Islet precursor cell (in vitro differentiated cells): ENCODE data around the gene SMC3.
A peak's percentile ranks its signal among the peaks of the same experiment; 100 is the strongest.
"Not testable (repeated sequence)": the region's sequence is repeated elsewhere in the genome, so short reads cannot be mapped to it uniquely, and the experiment has no call there.

ENCODE experiments used
- DNase-seq: peaks from one replicate; pipeline ENCODE4 v3.0.0-alpha.2; 2018

The SMC3 gene

GRCh38 chr10:110567201-110568054 is at the start of gene SMC3:
Gene SMC3, plus strand, starts transcription at chr10:110567695. Its CDS starts 122 bp downstream, at chr10:110567817.
- peak; percentile 99 for DNase-seq

- DNase-seq, result no peak
These were observed 45.0 kb upstream of the SMC3 start for GRCh38 chr10:110522365-110522988.

- no peak for DNase-seq
These were observed 43.8 kb upstream of the SMC3 start for GRCh38 chr10:110523736-110524135.

GRCh38 chr10:110524179-110524858 is 43.2 kb upstream of the SMC3 start:
- DNase-seq, result no peak

GRCh38 chr10:110524859-110525232 is 42.6 kb upstream of the SMC3 start:
- no peak for DNase-seq

- DNase-seq, result no peak
These were observed 41.9 kb upstream of the SMC3 start for GRCh38 chr10:110525349-110526260.

- peak; percentile 74 for DNase-seq
These were observed 39.7 kb upstream of the SMC3 start for GRCh38 chr10:110527731-110528171.

GRCh38 chr10:110528224-110528996 is 39.1 kb upstream of the SMC3 start:
- no peak for DNase-seq

GRCh38 chr10:110528997-110529524 is 38.4 kb upstream of the SMC3 start:
- DNase-seq, result not testable (repeated sequence)

GRCh38 chr10:110529596-110530011 is 37.9 kb upstream of the SMC3 start:
- DNase-seq, result no peak

GRCh38 chr10:110530131-110530831 is 37.2 kb upstream of the SMC3 start:
- peak; percentile 93 for DNase-seq

- DNase-seq, result no peak
These were observed 35.8 kb upstream of the SMC3 start for GRCh38 chr10:110531687-110532086.

GRCh38 chr10:110532628-110533027 is 34.9 kb upstream of the SMC3 start:
- DNase-seq, result not testable (repeated sequence)

- DNase-seq, result peak; percentile 76
These were observed 34.3 kb upstream of the SMC3 start for GRCh38 chr10:110533149-110533548.

- DNase-seq, result no peak
These were observed 32.9 kb upstream of the SMC3 start for GRCh38 chr10:110534571-110534970.

GRCh38 chr10:110535958-110536891 is 31.3 kb upstream of the SMC3 start:
- peak; percentile 85 for DNase-seq

- DNase-seq, result no peak
These were observed 28.4 kb upstream of the SMC3 start for GRCh38 chr10:110539091-110539490.

GRCh38 chr10:110540031-110540430 is 27.5 kb upstream of the SMC3 start:
- no peak for DNase-seq

GRCh38 chr10:110544958-110545537 is 22.4 kb upstream of the SMC3 start:
- DNase-seq, result no peak
